Immature natural killer cell (primary cell): ENCODE data around the gene SOAT1. TPM values are rescaled to one million over a fixed set of nuclear protein-coding genes. Genes with fewer than 3 reads are reported as not detected.
"Not testable (repeated sequence)": the region's sequence is repeated elsewhere in the genome, so short reads cannot be mapped to it uniquely, and the experiment has no call there.

Experiments used
- DNase-seq, 3 donors: peaks; one replicate each; pipeline ENCODE4 v3.0.0; 2022; ENCODE audit warnings: mixed read lengths in 1 of 3
- H3K27ac Mint-ChIP-seq, 6 donors: one replicate each; pipeline ENCODE4 v1.8.0; 2020; ENCODE audit warnings: mixed read lengths in 6 of 6, mild to moderate bottlenecking in 5 of 6, inconsistent platforms in 4 of 6, moderate library complexity in 3 of 6
- H3K27me3 Mint-ChIP-seq, 3 donors: one replicate each; pipeline ENCODE4 v1.8.0; 2020 to 2021; ENCODE audit warnings: low read depth in 3 of 3, mild to moderate bottlenecking in 3 of 3, mixed read lengths in 3 of 3, moderate library complexity in 3 of 3, inconsistent platforms in 1 of 3
- H3K36me3 Mint-ChIP-seq, 3 donors: one replicate each; pipeline ENCODE4 v1.8.0; 2020; ENCODE audit warnings: mixed read lengths in 3 of 3, inconsistent platforms in 2 of 3, mild to moderate bottlenecking in 2 of 3
- H3K4me1 Mint-ChIP-seq, 2 donors: one replicate each; pipeline ENCODE4 v1.8.0; 2020; ENCODE audit warnings: inconsistent platforms in 2 of 2, mild to moderate bottlenecking in 2 of 2, mixed read lengths in 2 of 2, moderate library complexity in 1 of 2
- H3K4me3 Mint-ChIP-seq, 5 donors: one replicate each; pipeline ENCODE4 v1.8.0; 2020; ENCODE audit warnings: mild to moderate bottlenecking in 5 of 5, mixed read lengths in 5 of 5, inconsistent platforms in 3 of 5, moderate library complexity in 3 of 5
- H3K9me3 Mint-ChIP-seq, 6 donors: one replicate each; pipeline ENCODE4 v1.8.0; 2020; ENCODE audit warnings: mild to moderate bottlenecking in 6 of 6, mixed read lengths in 6 of 6, inconsistent platforms in 4 of 6, moderate library complexity in 3 of 6
- polyA plus RNA-seq, 3 donors: library from polyadenylated mRNA; unstranded; fragments of 300-500 nt; fragmentation: Illumina TruSeq; gene quantifications; one replicate each; pipeline ENCODE4 v1.2.3, GENCODE V29; 2021

The SOAT1 gene
- polyA plus RNA-seq, 3 donors from 2014 or later: 59.6 to 144 (median 95.3) TPM

DNA sequence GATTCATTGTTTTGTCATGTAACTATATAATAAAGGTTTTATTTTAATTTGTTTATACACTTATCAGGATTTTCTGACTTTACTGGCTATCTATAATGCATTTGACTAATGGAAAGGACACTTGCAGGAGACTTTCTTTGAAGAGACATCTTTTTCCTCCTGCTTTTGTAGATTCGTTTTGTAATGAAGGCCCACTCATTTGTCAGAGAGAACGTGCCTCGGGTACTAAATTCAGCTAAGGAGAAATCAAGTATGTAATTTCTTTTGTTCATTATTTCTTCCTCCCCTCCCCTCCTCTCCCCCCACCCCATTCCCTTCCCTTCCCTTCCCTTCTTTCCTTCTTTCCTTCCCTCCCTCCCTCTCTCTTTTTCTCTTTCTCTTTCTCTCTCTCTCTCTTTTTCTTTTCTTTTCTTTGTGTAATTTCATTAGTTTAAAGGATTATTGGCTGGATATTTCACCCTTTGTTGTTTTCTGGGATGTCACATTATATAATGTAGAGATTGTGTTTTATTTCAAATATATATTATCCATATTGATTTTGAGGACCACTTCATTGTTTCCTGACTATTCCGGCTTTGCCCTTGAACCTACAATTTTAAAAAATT is 48.4 kb downstream of the SOAT1 start:
- DNase-seq: no peak
- peaks cover 19 to 50% (median 36%) of the 10 kb centered on the region in 3 donors for H3K36me3 Mint-ChIP-seq
- H3K4me1 Mint-ChIP-seq: peaks cover 0 to 2% of the 10 kb centered on the region in 2 donors
- H3K27me3 Mint-ChIP-seq: no peaks in the 10 kb centered on the region
- no peak overlapping the region for H3K4me3 Mint-ChIP-seq
- no peaks in the 10 kb centered on the region for H3K9me3 Mint-ChIP-seq
- no peak overlapping the region for H3K27ac Mint-ChIP-seq

DNA sequence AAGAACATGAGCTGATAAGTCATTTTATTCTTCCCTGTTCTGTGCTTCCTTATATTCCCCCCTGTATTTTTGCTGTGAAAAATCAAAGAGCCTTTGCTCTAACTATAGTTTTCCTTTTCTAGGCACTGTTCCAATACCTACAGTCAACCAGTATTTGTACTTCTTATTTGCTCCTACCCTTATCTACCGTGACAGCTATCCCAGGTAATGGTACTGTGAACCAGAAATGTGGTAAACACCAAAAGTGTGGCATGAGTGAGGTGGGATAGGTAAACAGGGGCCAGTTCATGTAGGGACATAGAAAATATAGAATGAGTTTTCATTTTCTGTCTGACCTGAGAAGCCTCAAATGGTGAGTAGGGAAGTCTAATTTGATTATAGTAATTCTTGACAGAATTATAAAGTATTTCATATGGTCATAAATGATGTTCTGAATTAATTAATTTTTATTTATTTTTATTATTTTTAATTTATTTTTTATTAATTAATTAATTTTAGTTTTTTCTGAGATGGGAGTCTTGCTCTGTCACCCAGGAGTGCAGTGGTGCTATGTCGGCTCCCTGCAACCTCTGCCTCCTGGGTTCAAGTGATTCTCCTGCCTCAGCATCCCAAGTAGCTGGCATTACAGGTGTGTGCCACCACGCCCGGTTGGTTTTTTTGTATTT is 49.3 kb downstream of the SOAT1 start:
- H3K9me3 Mint-ChIP-seq: no peaks in the 10 kb centered on the region
- no peaks in the 10 kb centered on the region for H3K4me1 Mint-ChIP-seq
- no peak for DNase-seq
- H3K27me3 Mint-ChIP-seq: no peaks in the 10 kb centered on the region
- H3K4me3 Mint-ChIP-seq: no peak overlapping the region
- H3K27ac Mint-ChIP-seq: no peak overlapping the region
- H3K36me3 Mint-ChIP-seq: peaks cover 20 to 56% (median 43%) of the 10 kb centered on the region in 3 donors

DNA sequence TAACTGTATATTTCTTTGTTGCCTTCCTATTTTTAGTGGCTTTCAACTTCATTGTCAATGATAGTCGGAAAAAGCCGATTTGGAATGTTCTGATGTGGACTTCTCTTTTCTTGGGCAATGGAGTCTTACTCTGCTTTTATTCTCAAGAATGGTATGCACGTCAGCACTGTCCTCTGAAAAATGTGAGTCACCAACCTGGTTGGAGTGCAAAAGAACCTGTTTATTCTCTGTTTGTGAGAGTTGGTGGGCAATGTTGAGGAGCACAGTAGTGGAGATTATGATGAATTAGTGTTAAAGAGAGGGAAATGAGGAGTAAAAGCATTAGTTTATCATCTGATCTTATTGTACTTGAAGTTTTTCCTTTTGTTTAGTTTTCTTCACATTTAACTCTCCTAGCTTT is 57.7 kb downstream of the SOAT1 start:
- H3K4me1 Mint-ChIP-seq: peaks cover 14 to 15% of the 10 kb centered on the region in 2 donors
- H3K9me3 Mint-ChIP-seq: no peaks in the 10 kb centered on the region
- peak overlapping the region in 2 of 6 donors; percentile 29 to 37 for H3K27ac Mint-ChIP-seq
- no peak for DNase-seq
- H3K36me3 Mint-ChIP-seq: peaks cover 12 to 46% (median 46%) of the 10 kb centered on the region in 3 donors
- H3K27me3 Mint-ChIP-seq: no peaks in the 10 kb centered on the region
- H3K4me3 Mint-ChIP-seq: no peak overlapping the region

DNA sequence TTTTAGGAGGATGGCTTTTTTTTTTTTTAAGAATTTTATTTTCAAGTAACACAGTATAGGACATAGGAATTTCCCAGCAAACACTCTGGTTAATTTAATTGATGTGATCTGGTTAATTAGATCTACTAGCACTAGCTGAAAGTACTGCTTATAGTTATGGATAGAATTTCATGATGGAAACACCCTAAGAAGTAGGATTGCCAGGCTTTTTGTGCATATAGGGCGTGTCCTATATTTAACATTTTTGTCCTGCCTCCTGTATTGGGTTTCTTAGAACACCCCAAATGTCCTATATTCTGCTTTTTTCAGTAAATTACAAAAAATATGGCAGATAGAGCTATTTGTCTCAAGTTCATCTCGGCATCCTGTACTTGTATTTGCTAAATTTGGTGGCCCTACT is 58.6 kb downstream of the SOAT1 start:
- DNase-seq: no peak
- Mint-ChIP-seq H3K27me3 (peaks cover 0 to 1% (median 0%) of the 10 kb centered on the region in 3 donors), H3K9me3 (no peaks in the 10 kb centered on the region), H3K4me1 (peaks cover 14 to 15% of the 10 kb centered on the region in 2 donors), H3K36me3 (peaks cover 12 to 46% (median 44%) of the 10 kb centered on the region in 3 donors), H3K27ac (no peak overlapping the region), H3K4me3 (no peak overlapping the region)

DNA sequence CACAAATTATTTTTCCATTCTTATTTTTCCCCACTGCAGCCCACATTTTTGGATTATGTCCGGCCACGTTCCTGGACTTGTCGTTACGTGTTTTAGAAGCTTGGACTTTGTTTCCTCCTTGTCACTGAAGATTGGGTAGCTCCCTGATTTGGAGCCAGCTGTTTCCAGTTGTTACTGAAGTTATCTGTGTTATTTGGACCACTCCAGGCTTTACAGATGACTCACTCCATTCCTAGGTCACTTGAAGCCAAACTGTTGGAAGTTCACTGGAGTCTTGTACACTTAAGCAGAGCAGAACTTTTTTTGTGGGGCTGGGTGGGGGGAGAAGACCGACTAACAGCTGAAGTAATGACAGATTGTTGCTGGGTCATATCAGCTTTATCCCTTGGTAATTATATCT is 59.9 kb downstream of the SOAT1 start:
- Mint-ChIP-seq H3K4me1 (peaks cover 14 to 15% of the 10 kb centered on the region in 2 donors), H3K36me3 (peaks cover 8 to 36% (median 35%) of the 10 kb centered on the region in 3 donors), H3K9me3 (no peaks in the 10 kb centered on the region), H3K4me3 (no peak overlapping the region), H3K27me3 (peaks cover 0 to 1% (median 0%) of the 10 kb centered on the region in 3 donors), H3K27ac (peak overlapping the region in 1 of 6 donors; percentile 28)
- DNase-seq: no peak

DNA sequence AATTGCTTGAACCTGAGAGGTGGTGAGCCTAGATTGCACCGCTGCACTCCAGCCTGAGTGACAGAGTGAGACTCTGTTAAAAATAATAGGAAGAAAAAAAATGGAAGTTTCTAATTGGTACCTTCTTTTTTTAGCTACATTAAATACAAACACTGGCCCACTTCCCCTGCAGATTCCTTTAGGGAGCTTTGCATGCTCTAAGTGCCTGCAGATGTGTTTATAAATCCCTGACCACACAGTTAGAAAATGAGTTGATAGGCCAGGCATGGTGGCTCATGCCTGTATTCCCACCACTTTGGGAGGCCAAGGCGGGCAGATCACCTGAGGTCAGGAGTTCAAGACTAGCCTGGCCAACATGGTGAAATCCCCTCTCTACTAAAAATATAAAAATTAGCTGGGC is 68.0 kb downstream of the SOAT1 start:
- peaks cover 8 to 16% of the 10 kb centered on the region in 2 donors for H3K4me1 Mint-ChIP-seq
- H3K9me3 Mint-ChIP-seq, H3K36me3 Mint-ChIP-seq, H3K4me3 Mint-ChIP-seq, DNase-seq: not testable (repeated sequence)
- peaks cover 6 to 13% (median 10%) of the 10 kb centered on the region in 3 donors for H3K27me3 Mint-ChIP-seq
- H3K27ac Mint-ChIP-seq: peak overlapping the region in 1 of 6 donors; percentile 17

DNA sequence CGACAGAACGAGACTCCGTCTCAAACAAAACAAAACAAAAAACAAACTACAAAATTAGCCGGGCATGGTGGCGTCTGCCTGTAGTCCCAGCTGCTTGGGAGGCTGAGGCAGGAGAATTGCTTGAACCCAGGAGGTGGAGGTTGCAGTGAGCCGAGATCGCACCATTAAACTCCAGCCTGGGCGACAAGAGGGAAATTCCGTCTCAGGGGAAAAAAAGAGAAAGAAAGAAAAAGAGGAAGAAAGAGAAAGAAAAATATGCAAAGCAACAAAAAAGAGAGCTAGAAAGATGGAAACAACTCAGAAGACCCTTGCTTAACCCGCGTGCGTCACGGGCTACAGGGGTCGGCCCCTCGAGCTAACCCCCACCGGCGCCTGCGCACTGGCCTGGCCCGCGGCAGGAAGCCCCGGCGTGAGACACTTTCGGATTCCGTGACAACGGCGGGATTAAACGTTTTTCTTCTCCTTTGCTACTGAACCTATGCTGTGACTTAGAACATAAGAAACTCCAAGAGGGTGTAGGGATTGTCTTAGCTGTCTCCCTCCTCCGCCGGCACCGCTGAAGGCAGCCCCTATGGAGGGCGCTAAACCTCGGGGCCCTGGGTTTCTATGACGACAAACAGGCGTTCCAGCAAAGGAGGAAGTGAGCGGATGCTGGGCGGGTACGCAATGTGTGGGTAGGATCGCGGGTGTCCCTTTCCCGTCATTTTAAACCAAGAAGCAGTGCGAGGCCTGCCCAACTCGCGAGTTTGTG is 71.9 kb downstream of the SOAT1 start, which contains the start of gene AXDND1:
AXDND1 (plus strand) TSS at position 630 of the 751 bp plus-strand sequence. CDS start 539 bp downstream, outside the sequence.
- peak within 1 kb of the TSS; percentile 95 to 97 (median 96) for H3K4me3 Mint-ChIP-seq
- peak; percentile 90 to 93 (median 91) for DNase-seq
- no peaks in the 10 kb centered on the region for H3K36me3 Mint-ChIP-seq
- peak within 1 kb of the TSS; percentile 99 to 100 (median 100) for H3K27ac Mint-ChIP-seq
- no peaks in the 10 kb centered on the region for H3K9me3 Mint-ChIP-seq
- H3K27me3 Mint-ChIP-seq: peaks cover 8 to 14% (median 10%) of the 10 kb centered on the region in 3 donors
- H3K4me1 Mint-ChIP-seq: peaks cover 8 to 16% of the 10 kb centered on the region in 2 donors

DNA sequence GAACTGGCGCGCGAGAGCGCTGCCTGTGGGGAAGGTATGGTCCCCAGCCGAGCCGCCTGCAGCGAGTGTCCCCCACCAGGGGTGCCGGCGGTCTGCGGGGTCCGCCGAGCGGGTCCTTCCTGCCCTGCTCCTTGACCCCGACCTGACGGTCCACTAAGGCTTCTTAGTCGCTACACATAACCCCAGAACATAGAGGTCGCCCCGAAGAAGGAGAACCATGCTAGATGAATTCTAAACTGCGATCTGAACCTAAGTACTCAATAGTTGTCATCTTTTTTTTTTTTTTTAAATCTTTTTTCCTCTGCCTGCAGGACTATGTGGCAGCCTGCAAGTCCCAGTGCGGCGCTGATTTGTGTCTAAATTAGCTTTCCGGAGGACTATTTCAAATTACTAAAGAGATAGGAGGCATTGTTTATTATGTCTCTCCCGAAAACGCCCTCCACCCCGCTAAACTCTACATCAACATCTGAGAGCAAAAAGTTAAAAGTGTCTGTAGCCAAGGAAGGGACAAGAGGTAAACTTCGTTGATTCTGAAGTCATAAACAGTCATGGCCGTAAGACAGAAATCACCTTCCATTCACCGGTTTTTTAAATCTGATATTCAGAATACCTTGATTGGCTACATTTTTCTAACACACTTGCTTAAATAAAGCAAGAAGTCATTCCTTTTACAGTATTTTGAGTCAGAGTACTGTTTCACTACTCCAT is 72.7 kb downstream of the SOAT1 start:
- Mint-ChIP-seq H3K4me3 (peak overlapping the region; percentile 95 to 97 (median 96)), H3K27ac (peak overlapping the region; percentile 99 to 100 (median 100)), H3K36me3 (no peaks in the 10 kb centered on the region), H3K27me3 (peaks cover 8 to 14% (median 10%) of the 10 kb centered on the region in 3 donors), H3K9me3 (no peaks in the 10 kb centered on the region), H3K4me1 (peaks cover 8 to 16% of the 10 kb centered on the region in 2 donors)
- DNase-seq: no peak

DNA sequence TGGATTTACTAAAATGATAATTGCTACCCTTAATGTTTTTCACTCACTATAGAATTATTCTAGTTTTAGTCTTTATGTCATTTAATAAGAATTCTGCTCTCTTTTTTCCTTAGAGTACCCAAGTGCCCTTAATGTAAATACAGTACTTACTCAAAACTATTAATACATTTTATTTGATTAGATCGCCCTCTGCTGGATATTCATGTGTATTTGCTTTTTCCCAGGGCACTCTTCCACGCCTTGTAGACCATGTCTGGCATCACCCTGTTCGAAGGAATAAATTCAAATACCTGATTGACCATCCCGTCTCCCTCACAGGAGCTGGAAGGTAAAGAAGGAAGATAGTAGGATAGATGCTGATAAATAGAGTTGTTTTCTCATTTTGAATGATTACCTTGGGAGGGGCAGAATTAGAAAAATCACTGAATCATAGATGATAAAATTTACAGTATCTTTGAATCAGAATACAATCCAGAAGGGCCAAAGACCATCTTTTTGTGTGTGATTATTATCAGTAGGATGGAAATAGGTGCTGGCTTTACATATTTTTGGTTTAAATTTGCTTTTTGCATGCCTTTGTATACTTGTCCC is 76.2 kb downstream of the SOAT1 start:
- no peaks in the 10 kb centered on the region for H3K36me3 Mint-ChIP-seq
- no peak overlapping the region for H3K27ac Mint-ChIP-seq
- H3K9me3 Mint-ChIP-seq: no peaks in the 10 kb centered on the region
- H3K27me3 Mint-ChIP-seq: peaks cover 8 to 14% (median 10%) of the 10 kb centered on the region in 3 donors
- peaks cover 8 to 16% of the 10 kb centered on the region in 2 donors for H3K4me1 Mint-ChIP-seq
- H3K4me3 Mint-ChIP-seq: no peak overlapping the region
- peak; percentile 61 to 69 (median 65) for DNase-seq

DNA sequence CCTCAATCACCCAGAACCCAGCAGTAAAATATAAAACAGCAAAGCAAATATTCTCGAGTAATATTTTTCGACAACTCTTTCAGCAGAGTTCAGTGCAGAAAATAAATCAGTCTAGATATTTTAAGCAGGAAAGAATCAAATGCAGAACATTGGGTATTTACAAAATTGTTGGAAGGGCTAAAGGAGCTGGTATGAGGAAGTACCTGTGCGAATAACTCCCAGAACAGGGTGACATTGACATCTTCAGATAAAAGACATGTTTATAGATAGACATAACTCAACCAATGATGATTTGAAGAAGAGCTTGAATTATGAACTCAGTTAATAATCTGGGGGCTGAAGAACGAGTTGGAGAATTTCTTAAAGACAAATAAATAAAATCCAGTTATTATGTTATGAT is 78.6 kb downstream of the SOAT1 start:
- peaks cover 0 to 3% (median under 1%) of the 10 kb centered on the region in 3 donors for H3K27me3 Mint-ChIP-seq
- no peaks in the 10 kb centered on the region for H3K9me3 Mint-ChIP-seq
- no peaks in the 10 kb centered on the region for H3K4me1 Mint-ChIP-seq
- no peak for DNase-seq
- H3K27ac Mint-ChIP-seq: no peak overlapping the region
- H3K36me3 Mint-ChIP-seq: no peaks in the 10 kb centered on the region
- no peak overlapping the region for H3K4me3 Mint-ChIP-seq

DNA sequence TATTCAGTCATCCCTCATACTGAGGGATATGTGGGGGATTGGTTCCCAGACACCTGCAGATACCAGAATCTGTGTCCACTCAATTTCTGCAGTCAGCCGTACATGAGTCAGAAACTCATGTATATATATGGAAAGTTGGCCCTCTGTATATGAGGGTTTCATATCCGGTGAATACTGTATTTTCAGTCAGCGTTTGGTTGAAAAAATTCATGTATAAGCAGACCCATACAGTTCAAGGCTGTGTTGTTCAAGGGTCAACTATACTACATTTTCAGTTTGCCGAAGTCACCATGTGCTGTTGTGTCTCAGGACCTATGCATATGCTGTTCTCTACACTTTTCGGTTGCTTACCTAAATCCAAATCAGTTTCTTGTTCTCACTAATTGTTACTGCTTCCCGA is 82.6 kb downstream of the SOAT1 start:
- no peak overlapping the region for H3K27ac Mint-ChIP-seq
- H3K36me3 Mint-ChIP-seq: no peaks in the 10 kb centered on the region
- H3K4me1 Mint-ChIP-seq: no peaks in the 10 kb centered on the region
- peaks cover 0 to 3% (median 0%) of the 10 kb centered on the region in 3 donors for H3K27me3 Mint-ChIP-seq
- no peak overlapping the region for H3K4me3 Mint-ChIP-seq
- DNase-seq: no peak
- H3K9me3 Mint-ChIP-seq: no peaks in the 10 kb centered on the region

DNA sequence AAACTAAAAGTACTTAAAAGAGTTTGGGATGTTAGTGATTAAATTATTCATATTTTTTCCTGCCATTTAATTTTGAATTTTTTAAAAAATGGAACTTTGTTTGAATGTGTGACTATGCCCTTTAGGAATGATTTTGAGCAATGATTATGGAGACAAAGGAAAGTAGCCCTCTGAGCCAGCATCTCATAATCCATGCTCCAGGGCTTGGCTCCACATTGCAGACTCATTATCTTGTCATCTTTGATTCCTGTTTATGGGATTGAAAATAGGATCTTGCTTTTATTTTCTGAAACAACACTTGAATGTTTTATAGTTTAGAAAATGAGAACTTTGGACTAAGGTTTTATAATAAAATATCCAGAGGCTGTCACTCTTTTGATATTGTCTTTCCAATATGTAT is 86.7 kb downstream of the SOAT1 start:
- Mint-ChIP-seq H3K4me3 (no peak overlapping the region), H3K27ac (no peak overlapping the region), H3K9me3 (no peaks in the 10 kb centered on the region), H3K4me1 (no peaks in the 10 kb centered on the region), H3K36me3 (no peaks in the 10 kb centered on the region), H3K27me3 (peaks cover 0 to 3% (median 0%) of the 10 kb centered on the region in 3 donors)
- DNase-seq: no peak

DNA sequence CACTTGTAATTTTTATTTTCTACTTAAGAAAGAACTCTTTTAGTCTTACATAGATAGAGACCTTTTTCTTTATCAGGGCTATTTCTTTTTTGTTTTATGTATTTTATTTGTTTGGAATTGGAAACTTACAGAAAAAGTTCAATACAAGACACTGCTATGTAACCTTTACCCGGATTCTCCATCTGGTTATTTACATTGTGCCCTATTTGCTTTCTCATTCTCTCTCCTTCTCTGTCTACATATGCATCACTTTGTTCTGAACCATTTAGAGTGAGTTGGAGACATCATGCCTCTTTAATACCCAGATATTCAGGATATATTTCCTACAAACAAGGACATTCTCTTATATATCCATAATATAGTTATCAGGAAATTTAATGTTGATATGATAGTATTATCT is 90.4 kb downstream of the SOAT1 start:
- H3K4me3 Mint-ChIP-seq: no peak overlapping the region

More for the DNA sequence above, 90.4 kb downstream of the SOAT1 start:
- no peaks in the 10 kb centered on the region for H3K4me1 Mint-ChIP-seq
- no peaks in the 10 kb centered on the region for H3K36me3 Mint-ChIP-seq
- H3K27me3 Mint-ChIP-seq: peaks cover 0 to 6% (median 3%) of the 10 kb centered on the region in 3 donors
- no peaks in the 10 kb centered on the region for H3K9me3 Mint-ChIP-seq
- DNase-seq: no peak
- no peak overlapping the region for H3K27ac Mint-ChIP-seq
